Measurements from ENCODE around the gene LRRC2. TPM values are rescaled to one million over a fixed set of nuclear protein-coding genes. Genes with fewer than 3 reads are reported as not detected.

LRRC2 gene
- total and polyA plus RNA-seq, 9 of the 15 experiments (the other 6 are each of a cell fraction or from before 2014, with no cell fraction given), result 0.01 to 0.04 (median 0.03) TPM; not detected in 5

DNA sequence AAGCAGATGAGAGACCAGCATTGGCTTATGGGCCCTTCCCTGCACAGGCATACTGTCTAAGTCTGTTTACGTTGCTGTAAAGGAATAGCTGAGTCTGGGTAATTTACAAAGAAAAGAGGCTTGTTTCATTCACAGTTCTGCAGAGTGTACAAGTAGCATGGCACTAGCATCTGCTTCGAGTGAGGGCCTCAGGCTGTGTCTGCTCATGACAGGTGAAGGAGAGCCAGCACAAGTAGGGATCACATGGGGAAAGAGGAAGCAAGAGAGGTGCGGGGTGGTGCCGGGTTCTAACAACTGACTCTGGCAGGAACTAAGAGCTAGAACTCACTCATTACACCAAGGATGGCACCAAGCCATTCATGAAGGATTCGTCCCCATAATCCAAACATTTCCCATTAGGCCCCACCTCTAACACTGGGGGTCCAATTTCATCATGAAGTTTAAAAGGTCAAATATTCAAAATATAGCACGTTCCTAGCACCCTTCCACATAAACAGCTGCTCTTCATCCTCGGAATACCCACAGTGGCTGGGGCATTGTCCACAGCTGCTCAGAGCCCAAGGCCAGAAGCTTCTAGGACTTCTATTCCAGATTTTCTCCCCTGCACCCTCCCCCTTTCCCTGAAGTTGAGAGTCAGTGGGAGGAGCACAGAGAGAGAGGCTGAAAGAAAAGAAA is 62.8 kb downstream of the LRRC2 start:
- Histone ChIP-seq H3K4me2 (ENCODE audit: insufficient read depth, low read length) (peak overlapping the region; percentile 36), H3K79me2 (ENCODE audit: control insufficient read depth, insufficient read depth, low read length) (no peaks in the 10 kb centered on the region), H4K20me1 (replicated peaks; ENCODE audit: control insufficient read depth, insufficient read depth, low read length) (no peaks in the 10 kb centered on the region), H3K9me1 (ENCODE audit: control insufficient read depth, insufficient read depth, low read length) (no peaks in the 10 kb centered on the region), H3K9ac (ENCODE audit: insufficient read depth in 1 of 2, low read depth in 2 of 2, low read length in 2 of 2) (peak overlapping the region in 1 of 2 experiments; percentile 3; a peak in 1 of 4 replicates), H3K36me3 (ENCODE audit: control insufficient read depth, insufficient read depth, low read length) (no peaks in the 10 kb centered on the region), H3K27ac (ENCODE audit: extremely low read depth, low read depth, low read length) (peak overlapping the region; percentile 33; the same call in 1 of the 3 replicates), H3K27me3 (ENCODE audit: control insufficient read depth in 2 of 2, insufficient read depth in 2 of 2, low read length in 2 of 2) (no peaks in the 10 kb centered on the region; a peak in 1 of 5 replicates), H3K9me3 (replicated peaks; ENCODE audit: control insufficient read depth, insufficient read depth, low read depth, low read length) (no peaks in the 10 kb centered on the region), H3K4me1 (replicated peaks in 1 of 2; ENCODE audit: control insufficient read depth in 2 of 2, insufficient read depth in 2 of 2, low read length in 2 of 2) (peaks cover 43 to 77% of the 10 kb centered on the region in 2 experiments; a peak in 4 of 5 replicates), H2AFZ (ENCODE audit: low read depth, low read length) (peak overlapping the region; percentile 89), H3K4me3 (no peak overlapping the region)
- intact Hi-C loops (cut with micrococcal nuclease), result no loop called here
- CTCF ChIA-PET (ENCODE audit: low intra/inter-chr PET ratio), result no interaction called here
- POLR2A ChIA-PET, result interaction anchor here (0.6 to 2.4 kb wide), 6 partner anchors 9 to 877 kb away, joined by 3 to 8 read pairs (median 8); partner anchors contain the start of gene PTPN23
- DNase-seq (ENCODE audit: extremely low read depth in 1 of 4, low spot score in 3 of 4), result no peak
- WGBS (ENCODE audit: insufficient coverage, low coverage, missing lambda C conversion rate), result 38% methylated on average over 7 of the region's 7 CpGs
- no TSS peak for BruUV-seq (replicated peaks)
- FAIRE-seq, result no peak
- peak; percentile 6 for ATAC-seq
- in situ Hi-C loops (cut with MboI), result no loop called here
- TF ChIP-seq SPI1 (IDR thresholded peaks at IDR 0.05; ENCODE audit: borderline replicate concordance, low read depth, low read length) (no peak), HDAC6 (IDR thresholded peaks at IDR 0.05; ENCODE audit: low read depth, low read length) (no peak), RHOXF2B (CRISPR knock-in tag; conservative IDR thresholded peaks at IDR 0.05) (no peak), ZNF324 (CRISPR knock-in tag; IDR thresholded peaks at IDR 0.05) (no peak), JUND (IDR thresholded peaks at IDR 0.05; ENCODE audit: borderline replicate concordance, low read depth, low read length) (no peak), JUND (tag; IDR thresholded peaks at IDR 0.05; ENCODE audit: borderline replicate concordance, low read depth, low read length) (no peak), ZNF668 (CRISPR knock-in tag; IDR thresholded peaks at IDR 0.05) (0 out of 2 replicates have a peak, but pooled peaks have one; percentile 2), RB1 (IDR thresholded peaks at IDR 0.05; ENCODE audit: low read depth) (no peak), FOXA1 (IDR thresholded peaks at IDR 0.05; ENCODE audit: borderline replicate concordance) (no peak), ZBTB8A (IDR thresholded peaks at IDR 0.05; ENCODE audit: partially characterized antibody) (no peak), NFE2L1 (tag; IDR thresholded peaks at IDR 0.05; ENCODE audit: borderline replicate concordance, low read depth) (no peak), ZNF3 (CRISPR knock-in tag; IDR thresholded peaks at IDR 0.05) (no peak), HDAC1 (IDR thresholded peaks at IDR 0.05) (no peak), CXXC5 (CRISPR knock-in tag; IDR thresholded peaks at IDR 0.05) (0 out of 2 replicates have a peak, but pooled peaks have one; percentile 18)
- TF ChIP-seq, protein P1, sequence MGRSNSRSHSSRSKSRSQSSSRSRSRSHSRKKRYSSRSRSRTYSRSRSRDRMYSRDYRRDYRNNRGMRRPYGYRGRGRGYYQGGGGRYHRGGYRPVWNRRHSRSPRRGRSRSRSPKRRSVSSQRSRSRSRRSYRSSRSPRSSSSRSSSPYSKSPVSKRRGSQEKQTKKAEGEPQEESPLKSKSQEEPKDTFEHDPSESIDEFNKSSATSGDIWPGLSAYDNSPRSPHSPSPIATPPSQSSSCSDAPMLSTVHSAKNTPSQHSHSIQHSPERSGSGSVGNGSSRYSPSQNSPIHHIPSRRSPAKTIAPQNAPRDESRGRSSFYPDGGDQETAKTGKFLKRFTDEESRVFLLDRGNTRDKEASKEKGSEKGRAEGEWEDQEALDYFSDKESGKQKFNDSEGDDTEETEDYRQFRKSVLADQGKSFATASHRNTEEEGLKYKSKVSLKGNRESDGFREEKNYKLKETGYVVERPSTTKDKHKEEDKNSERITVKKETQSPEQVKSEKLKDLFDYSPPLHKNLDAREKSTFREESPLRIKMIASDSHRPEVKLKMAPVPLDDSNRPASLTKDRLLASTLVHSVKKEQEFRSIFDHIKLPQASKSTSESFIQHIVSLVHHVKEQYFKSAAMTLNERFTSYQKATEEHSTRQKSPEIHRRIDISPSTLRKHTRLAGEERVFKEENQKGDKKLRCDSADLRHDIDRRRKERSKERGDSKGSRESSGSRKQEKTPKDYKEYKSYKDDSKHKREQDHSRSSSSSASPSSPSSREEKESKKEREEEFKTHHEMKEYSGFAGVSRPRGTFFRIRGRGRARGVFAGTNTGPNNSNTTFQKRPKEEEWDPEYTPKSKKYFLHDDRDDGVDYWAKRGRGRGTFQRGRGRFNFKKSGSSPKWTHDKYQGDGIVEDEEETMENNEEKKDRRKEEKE (IDR thresholded peaks at IDR 0.05; ENCODE audit: borderline replicate concordance in 1 of 2, control insufficient read depth in 1 of 2, low read depth in 2 of 2, low read length in 1 of 2), result no peak
- TF ChIP-seq, protein P2, sequence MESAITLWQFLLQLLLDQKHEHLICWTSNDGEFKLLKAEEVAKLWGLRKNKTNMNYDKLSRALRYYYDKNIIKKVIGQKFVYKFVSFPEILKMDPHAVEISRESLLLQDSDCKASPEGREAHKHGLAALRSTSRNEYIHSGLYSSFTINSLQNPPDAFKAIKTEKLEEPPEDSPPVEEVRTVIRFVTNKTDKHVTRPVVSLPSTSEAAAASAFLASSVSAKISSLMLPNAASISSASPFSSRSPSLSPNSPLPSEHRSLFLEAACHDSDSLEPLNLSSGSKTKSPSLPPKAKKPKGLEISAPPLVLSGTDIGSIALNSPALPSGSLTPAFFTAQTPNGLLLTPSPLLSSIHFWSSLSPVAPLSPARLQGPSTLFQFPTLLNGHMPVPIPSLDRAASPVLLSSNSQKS (CRISPR knock-in tag; IDR thresholded peaks at IDR 0.05), result no peak
- TF ChIP-seq, protein P3, sequence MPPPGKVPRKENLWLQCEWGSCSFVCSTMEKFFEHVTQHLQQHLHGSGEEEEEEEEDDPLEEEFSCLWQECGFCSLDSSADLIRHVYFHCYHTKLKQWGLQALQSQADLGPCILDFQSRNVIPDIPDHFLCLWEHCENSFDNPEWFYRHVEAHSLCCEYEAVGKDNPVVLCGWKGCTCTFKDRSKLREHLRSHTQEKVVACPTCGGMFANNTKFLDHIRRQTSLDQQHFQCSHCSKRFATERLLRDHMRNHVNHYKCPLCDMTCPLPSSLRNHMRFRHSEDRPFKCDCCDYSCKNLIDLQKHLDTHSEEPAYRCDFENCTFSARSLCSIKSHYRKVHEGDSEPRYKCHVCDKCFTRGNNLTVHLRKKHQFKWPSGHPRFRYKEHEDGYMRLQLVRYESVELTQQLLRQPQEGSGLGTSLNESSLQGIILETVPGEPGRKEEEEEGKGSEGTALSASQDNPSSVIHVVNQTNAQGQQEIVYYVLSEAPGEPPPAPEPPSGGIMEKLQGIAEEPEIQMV (tag; conservative IDR thresholded peaks at IDR 0.05; ENCODE audit: low read depth), result no peak
